GM18526 (cell line): ENCODE measurements around the gene ARHGAP18.

Experiments used
- POLR2A ChIP-seq: IDR thresholded peaks from 3 replicates; pipeline ENCODE4 v1.6.1; 2011; ENCODE audit not compliant: insufficient read length; ENCODE audit errors: extremely low read depth

Gene ARHGAP18

GRCh38 chr6:129578315-129578714 is 131.7 kb downstream of the ARHGAP18 start:
- TF ChIP-seq POLR2A = no peak

GRCh38 chr6:129577691-129578090 is 132.3 kb downstream of the ARHGAP18 start:
- TF ChIP-seq POLR2A = no peak

GRCh38 chr6:129576456-129576855 is 133.5 kb downstream of the ARHGAP18 start:
- TF ChIP-seq POLR2A = no peak

- no peak for TF ChIP-seq POLR2A
Observed at GRCh38 chr6:129575378-129576118, 134.4 kb downstream of the ARHGAP18 start.

GRCh38 chr6:129568015-129568414 is 142.0 kb downstream of the ARHGAP18 start:
- TF ChIP-seq POLR2A = no peak

- TF ChIP-seq POLR2A = no peak
Observed at GRCh38 chr6:129567374-129567773, 142.6 kb downstream of the ARHGAP18 start.

GRCh38 chr6:129565811-129566210 is 144.2 kb downstream of the ARHGAP18 start:
- no peak for TF ChIP-seq POLR2A

- TF ChIP-seq POLR2A = no peak
Observed at GRCh38 chr6:129565366-129565765, 144.6 kb downstream of the ARHGAP18 start.

- no peak for TF ChIP-seq POLR2A
Observed at GRCh38 chr6:129558248-129558647, 151.7 kb downstream of the ARHGAP18 start.

GRCh38 chr6:129555206-129555832 is 154.7 kb downstream of the ARHGAP18 start:
- TF ChIP-seq POLR2A = no peak

- no peak for TF ChIP-seq POLR2A
Observed at GRCh38 chr6:129552413-129552812, 157.6 kb downstream of the ARHGAP18 start.

- TF ChIP-seq POLR2A = no peak
Observed at GRCh38 chr6:129551486-129551885, 158.5 kb downstream of the ARHGAP18 start.

GRCh38 chr6:129546702-129547101 is 163.3 kb downstream of the ARHGAP18 start:
- TF ChIP-seq POLR2A = no peak

GRCh38 chr6:129544892-129545612 is 164.9 kb downstream of the ARHGAP18 start:
- no peak for TF ChIP-seq POLR2A

GRCh38 chr6:129543981-129544380 is 166.0 kb downstream of the ARHGAP18 start:
- TF ChIP-seq POLR2A = no peak

- no peak for TF ChIP-seq POLR2A
Observed at GRCh38 chr6:129542705-129543104, 167.3 kb downstream of the ARHGAP18 start.
